ENCODE measurements around the gene TMEM108. TPM values are rescaled to one million over a fixed set of nuclear protein-coding genes. Genes with fewer than 3 reads are reported as not detected.

The TMEM108 gene
- polyA plus RNA-seq, 1 donor (not counting 4 experiments of a cell fraction or from before 2014, with no cell fraction given): not detected

DNA sequence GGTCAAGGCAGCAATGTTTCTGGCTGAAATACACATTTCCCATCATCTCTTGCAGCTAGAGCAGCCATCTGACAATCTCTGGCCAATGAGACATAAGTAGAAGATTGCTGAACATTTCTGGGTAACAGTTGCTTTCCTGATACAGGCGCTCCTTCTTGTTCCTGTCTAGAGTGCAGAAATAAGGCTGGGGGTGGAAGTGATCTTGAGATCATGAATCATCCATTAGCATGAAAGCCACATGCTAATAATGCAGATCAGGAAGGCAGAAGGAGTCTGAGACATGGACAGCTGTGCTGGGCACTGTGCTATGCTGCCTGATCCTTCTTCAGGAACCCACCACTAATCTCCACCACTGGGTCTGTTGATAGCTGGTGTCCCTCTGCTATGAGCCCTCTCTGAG lies 14.8 kb upstream of the TMEM108 start:
- H3K9ac ChIP-seq (ENCODE audit: control insufficient read depth, extremely low read depth, insufficient read depth, low read length): no peak overlapping the region
- no peaks in the 10 kb centered on the region for H3K9me3 ChIP-seq (ENCODE audit: control insufficient read depth, low read depth, low read length)
- FAIRE-seq (no peak), DNase-seq (ENCODE audit: low read depth, low spot score) (no peak)
- TF ChIP-seq, protein P1, sequence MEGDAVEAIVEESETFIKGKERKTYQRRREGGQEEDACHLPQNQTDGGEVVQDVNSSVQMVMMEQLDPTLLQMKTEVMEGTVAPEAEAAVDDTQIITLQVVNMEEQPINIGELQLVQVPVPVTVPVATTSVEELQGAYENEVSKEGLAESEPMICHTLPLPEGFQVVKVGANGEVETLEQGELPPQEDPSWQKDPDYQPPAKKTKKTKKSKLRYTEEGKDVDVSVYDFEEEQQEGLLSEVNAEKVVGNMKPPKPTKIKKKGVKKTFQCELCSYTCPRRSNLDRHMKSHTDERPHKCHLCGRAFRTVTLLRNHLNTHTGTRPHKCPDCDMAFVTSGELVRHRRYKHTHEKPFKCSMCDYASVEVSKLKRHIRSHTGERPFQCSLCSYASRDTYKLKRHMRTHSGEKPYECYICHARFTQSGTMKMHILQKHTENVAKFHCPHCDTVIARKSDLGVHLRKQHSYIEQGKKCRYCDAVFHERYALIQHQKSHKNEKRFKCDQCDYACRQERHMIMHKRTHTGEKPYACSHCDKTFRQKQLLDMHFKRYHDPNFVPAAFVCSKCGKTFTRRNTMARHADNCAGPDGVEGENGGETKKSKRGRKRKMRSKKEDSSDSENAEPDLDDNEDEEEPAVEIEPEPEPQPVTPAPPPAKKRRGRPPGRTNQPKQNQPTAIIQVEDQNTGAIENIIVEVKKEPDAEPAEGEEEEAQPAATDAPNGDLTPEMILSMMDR (optimal IDR thresholded peaks at IDR 0.05 in 1 of 3, IDR thresholded peaks at IDR 0.05 in 1 of 3, conservative IDR thresholded peaks at IDR 0.05 in 1 of 3; ENCODE audit: extremely low read depth in 1 of 3, insufficient read depth in 2 of 3, low read length in 3 of 3): no peak
- no peak for TF ChIP-seq EZH2 (IDR thresholded peaks at IDR 0.05; ENCODE audit: low read length)
- H3K79me2 ChIP-seq (ENCODE audit: control insufficient read depth, insufficient read depth, low read length): no peaks in the 10 kb centered on the region
- H3K4me1 ChIP-seq (ENCODE audit: control insufficient read depth, extremely low read depth, insufficient read depth, low read length): no peaks in the 10 kb centered on the region
- no peaks in the 10 kb centered on the region for H3K9me1 ChIP-seq (ENCODE audit: control insufficient read depth, extremely low read depth, insufficient read depth, low read length)
- no peaks in the 10 kb centered on the region for H3K27me3 ChIP-seq (ENCODE audit: control insufficient read depth, extremely low read depth, insufficient read depth, low read length)
- no peaks in the 10 kb centered on the region for H3K36me3 ChIP-seq (ENCODE audit: control insufficient read depth in 2 of 2, extremely low read depth in 1 of 2, insufficient read depth in 2 of 2, low read length in 2 of 2)
- H3K27ac ChIP-seq (ENCODE audit: control insufficient read depth, insufficient read depth, low read length): no peak overlapping the region
- no peak overlapping the region for H3K4me3 ChIP-seq (ENCODE audit: control insufficient read depth in 2 of 3, extremely low read depth in 1 of 3, insufficient read depth in 2 of 3, low read depth in 1 of 3, low read length in 3 of 3)
- no peak overlapping the region for H3K4me2 ChIP-seq (ENCODE audit: control insufficient read depth, extremely low read depth, insufficient read depth, low read depth, low read length)
- no peak overlapping the region for H2AFZ ChIP-seq (ENCODE audit: control insufficient read depth, low read length)
- dilution Hi-C loops (cut with MboI; ENCODE audit: extremely low pct_ligation_motif_present, low sequenced_read_pairs): no loop called here
- H4K20me1 ChIP-seq (ENCODE audit: control insufficient read depth, extremely low read depth, insufficient read depth, low read length): no peaks in the 10 kb centered on the region

DNA sequence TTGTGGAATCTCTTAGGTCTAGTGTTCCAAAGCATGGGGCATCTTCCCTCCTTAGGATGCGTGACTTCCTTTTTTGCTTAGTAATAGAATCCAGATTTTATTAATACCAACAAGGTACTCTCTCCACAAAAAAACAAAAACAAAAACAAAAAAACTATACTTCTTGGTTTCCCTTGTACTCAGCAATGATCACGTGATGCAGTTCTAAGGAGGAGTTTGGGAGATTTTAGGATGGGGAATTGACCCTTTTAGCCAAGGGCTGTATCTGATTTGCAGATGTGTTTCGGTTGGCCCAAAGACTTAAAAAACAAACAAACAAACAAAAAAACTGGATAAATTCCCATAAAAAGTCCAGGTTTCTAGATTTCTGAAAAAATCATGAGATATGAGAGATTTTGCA lies 12.6 kb upstream of the TMEM108 start:
- dilution Hi-C loops (cut with MboI; ENCODE audit: extremely low pct_ligation_motif_present, low sequenced_read_pairs): no loop called here
- no peak overlapping the region for H3K4me2 ChIP-seq (ENCODE audit: control insufficient read depth, extremely low read depth, insufficient read depth, low read depth, low read length)
- no peaks in the 10 kb centered on the region for H4K20me1 ChIP-seq (ENCODE audit: control insufficient read depth, extremely low read depth, insufficient read depth, low read length)
- H3K9me3 ChIP-seq (ENCODE audit: control insufficient read depth, low read depth, low read length): no peaks in the 10 kb centered on the region
- H3K4me1 ChIP-seq (ENCODE audit: control insufficient read depth, extremely low read depth, insufficient read depth, low read length): no peaks in the 10 kb centered on the region
- H3K9me1 ChIP-seq (ENCODE audit: control insufficient read depth, extremely low read depth, insufficient read depth, low read length): no peaks in the 10 kb centered on the region
- H2AFZ ChIP-seq (ENCODE audit: control insufficient read depth, low read length): no peak overlapping the region
- H3K27ac ChIP-seq (ENCODE audit: control insufficient read depth, insufficient read depth, low read length): no peak overlapping the region
- FAIRE-seq (no peak), DNase-seq (ENCODE audit: low read depth, low spot score) (no peak)
- H3K36me3 ChIP-seq (ENCODE audit: control insufficient read depth in 2 of 2, extremely low read depth in 1 of 2, insufficient read depth in 2 of 2, low read length in 2 of 2): no peaks in the 10 kb centered on the region
- H3K27me3 ChIP-seq (ENCODE audit: control insufficient read depth, extremely low read depth, insufficient read depth, low read length): no peaks in the 10 kb centered on the region
- H3K4me3 ChIP-seq (ENCODE audit: control insufficient read depth in 2 of 3, extremely low read depth in 1 of 3, insufficient read depth in 2 of 3, low read depth in 1 of 3, low read length in 3 of 3): no peak overlapping the region
- no peaks in the 10 kb centered on the region for H3K79me2 ChIP-seq (ENCODE audit: control insufficient read depth, insufficient read depth, low read length)
- no peak overlapping the region for H3K9ac ChIP-seq (ENCODE audit: control insufficient read depth, extremely low read depth, insufficient read depth, low read length)
- no peak for TF ChIP-seq EZH2 (IDR thresholded peaks at IDR 0.05; ENCODE audit: low read length)
- TF ChIP-seq, protein P1 (optimal IDR thresholded peaks at IDR 0.05 in 1 of 3, IDR thresholded peaks at IDR 0.05 in 1 of 3, conservative IDR thresholded peaks at IDR 0.05 in 1 of 3; ENCODE audit: extremely low read depth in 1 of 3, insufficient read depth in 2 of 3, low read length in 3 of 3): no peak

All from keratinocyte (primary cell).